Endothelial cell of umbilical vein (primary cell): ENCODE results near the gene STAC3. TPM values are rescaled to one million over a fixed set of nuclear protein-coding genes. Genes with fewer than 3 reads are reported as not detected.
A peak's percentile ranks its signal among the peaks of the same experiment; 100 is the strongest.

ENCODE experiments used
- BruUV-seq: library from RNA; stranded (reverse); fragments of 400-500 nt; replicated peaks from 2 replicates; lab custom pipeline; 2021; lab: Mats Ljungman, UMichigan
- CTCF ChIA-PET: fragments of 300-600, 350-600 bp; sonication (Branson Sonifier 250); formaldehyde crosslinking; loops from one replicate; lab custom pipeline; 2021; ENCODE audit warnings: antibody characterized with exemption, inconsistent platforms; lab: Charles Lee
- POLR2A ChIA-PET: fragments of 300-600, 350-600 bp; sonication (Branson Sonifier 250); formaldehyde crosslinking; loops from one replicate; lab custom pipeline; 2021; ENCODE audit warnings: antibody characterized with exemption, inconsistent platforms; lab: Charles Lee
- DNase-seq: peaks from one replicate; pipeline ENCODE4 v3.0.0-alpha.2; 2011; ENCODE audit warnings: low read depth, low spot score
- FAIRE-seq: peaks from 2 replicates; lab custom pipeline; 2011; peaks lifted over from hg19 to GRCh38; lab: Jason Lieb, UNC
- H2AFZ ChIP-seq: 2 replicates; pipeline ENCODE4 v1.6.0; 2012; ENCODE audit warnings: low read depth, low read length, control low read depth, inconsistent platforms
- H3K27ac ChIP-seq: 2 replicates; pipeline ENCODE4 v1.5.1; 2011; ENCODE audit warnings: low read depth, mild to moderate bottlenecking, control low read depth, low read length, moderate library complexity; ENCODE audit not compliant: insufficient read depth
- H3K27me3 ChIP-seq, 2 experiments: 2 replicates each; pipeline versions ENCODE4 v1.6.0 to v1.6.1; 2011; ENCODE audit warnings: low read length in 2 of 2, mixed read lengths in 1 of 2; ENCODE audit not compliant: control insufficient read depth in 2 of 2, insufficient read depth in 2 of 2
- H3K36me3 ChIP-seq, 2 experiments: 2 replicates in 1 of 2; 3 replicates in 1 of 2; pipeline ENCODE4 v1.5.1; 2011; ENCODE audit warnings: low read length in 2 of 2, mild to moderate bottlenecking in 1 of 2, moderate library complexity in 1 of 2; ENCODE audit not compliant: control insufficient read depth in 2 of 2, insufficient read depth in 2 of 2; ENCODE audit errors: extremely low read depth in 1 of 2
- H3K4me1 ChIP-seq: 3 replicates; pipeline ENCODE4 v1.5.1; 2011; ENCODE audit warnings: mild to moderate bottlenecking, low read length; ENCODE audit not compliant: control insufficient read depth, insufficient read depth; ENCODE audit errors: extremely low read depth
- H3K4me2 ChIP-seq: 2 replicates; pipeline ENCODE4 v1.6.1; 2011; ENCODE audit warnings: low read length, control low read depth, mixed read lengths; ENCODE audit not compliant: insufficient read depth
- H3K4me3 ChIP-seq, 3 experiments: fragments of 200-600 bp in 1 of 3; sonication (generic), shearing (Covaris generic) in 1 of 3; replicated peaks in 1 of 3; 2 replicates each; pipeline ENCODE4 v1.5.1; 2011 to 2016; ENCODE audit warnings: control low read depth in 3 of 3, low read length in 3 of 3, mild to moderate bottlenecking in 2 of 3, inconsistent platforms in 1 of 3, low read depth in 1 of 3, moderate library complexity in 1 of 3; ENCODE audit not compliant: insufficient read depth in 1 of 3
- H3K79me2 ChIP-seq: 2 replicates; pipeline ENCODE4 v1.6.0; 2012; ENCODE audit warnings: low read length, inconsistent platforms; ENCODE audit not compliant: control insufficient read depth, insufficient read depth
- H3K9ac ChIP-seq: replicated peaks from 2 replicates; pipeline ENCODE3; 2011; ENCODE audit warnings: low read length, control low read depth; ENCODE audit not compliant: insufficient read depth; ENCODE audit errors: extremely low read depth
- H3K9me1 ChIP-seq: replicated peaks from 3 replicates; pipeline ENCODE4 v1.6.0; 2011; ENCODE audit warnings: mild to moderate bottlenecking, low read length; ENCODE audit not compliant: control insufficient read depth, insufficient read depth; ENCODE audit errors: extremely low read depth
- H3K9me3 ChIP-seq: replicated peaks from 2 replicates; pipeline ENCODE4 v1.5.1; 2012; ENCODE audit warnings: low read length, inconsistent platforms; ENCODE audit not compliant: control insufficient read depth, insufficient read depth
- H4K20me1 ChIP-seq: replicated peaks from 2 replicates; pipeline ENCODE3; 2011; ENCODE audit warnings: mild to moderate bottlenecking, low read length; ENCODE audit not compliant: control insufficient read depth, insufficient read depth; ENCODE audit errors: extremely low read depth
- CTCF ChIP-seq, 2 donors: IDR thresholded peaks; 1 replicate in 1 of 2; 2 replicates in 1 of 2; pipeline ENCODE4 v1.5.1; 2011; ENCODE audit warnings: low read length in 2 of 2, mild to moderate bottlenecking in 2 of 2, moderate library complexity in 2 of 2, control low read depth in 1 of 2, inconsistent platforms in 1 of 2, low read depth in 1 of 2; ENCODE audit not compliant: insufficient read depth in 1 of 2; ENCODE audit errors: extremely low read depth in 1 of 2
- EZH2 ChIP-seq: IDR thresholded peaks from 2 replicates; pipeline ENCODE4 v1.6.1; 2012; ENCODE audit warnings: borderline replicate concordance, low read depth, mild to moderate bottlenecking, moderate library complexity, low read length, inconsistent platforms; ENCODE audit not compliant: severe bottlenecking
- FOS ChIP-seq: IDR thresholded peaks from 2 replicates; pipeline ENCODE4 v1.6.1; 2011; ENCODE audit warnings: mild to moderate bottlenecking, low read length, moderate library complexity, borderline replicate concordance; ENCODE audit not compliant: insufficient read depth
- GATA2 ChIP-seq: IDR thresholded peaks from 2 replicates; pipeline ENCODE4 v1.7.0; 2011; ENCODE audit warnings: low read depth, mild to moderate bottlenecking, moderate library complexity, mixed read lengths, low read length; ENCODE audit not compliant: insufficient read length, insufficient read depth
- JUN ChIP-seq: IDR thresholded peaks from 2 replicates; pipeline ENCODE4 v1.6.1; 2011; ENCODE audit warnings: borderline replicate concordance, low read depth; ENCODE audit not compliant: insufficient read length, insufficient read depth
- MAX ChIP-seq: IDR thresholded peaks from 2 replicates; pipeline ENCODE4 v1.6.1; 2011; ENCODE audit not compliant: insufficient read depth, insufficient read length
- MYC ChIP-seq: IDR thresholded peaks from one replicate; pipeline ENCODE4 v1.6.1; 2011; ENCODE audit warnings: mild to moderate bottlenecking, low read depth, low read length
- POLR2A ChIP-seq: IDR thresholded peaks from 2 replicates; pipeline ENCODE4 v1.6.1; 2012; ENCODE audit warnings: low read depth, mild to moderate bottlenecking, control low read depth, low read length
- POLR2AphosphoS5 ChIP-seq: IDR thresholded peaks from 2 replicates; pipeline ENCODE4 v1.6.1; 2012; ENCODE audit warnings: low read depth, mild to moderate bottlenecking, control low read depth, low read length, moderate library complexity; ENCODE audit not compliant: insufficient read depth
- dilution Hi-C: fragments of 300-500 bp; cut with MboI; formaldehyde crosslinking; loops from one replicate; pipeline ENCODE4 v1.15.0; 2019; ENCODE audit warnings: low sequenced_read_pairs; ENCODE audit not compliant: extremely low pct_ligation_motif_present
- intact Hi-C: fragments of 100-400 bp; cut with micrococcal nuclease; formaldehyde crosslinking; loops from one replicate; pipeline ENCODE4 v1.10.0; 2022
- polyA plus RNA-seq, 4 experiments: library from polyadenylated mRNA; depleted of rRNA in 3 of 4; stranded (reverse) in 3 of 4; unstranded in 1 of 4; fragments of >200 nt; gene quantifications; 2 replicates each; pipeline versions ENCODE4 v1.2.1 to v1.2.3, GENCODE V29; 2011 to 2012; ENCODE audit warnings: missing spikeins in 1 of 4
- total RNA-seq: library from RNA; stranded (reverse); gene quantifications from 2 replicates; pipeline ENCODE4 v1.2.3, GENCODE V29; 2021

The STAC3 gene
- total and polyA plus RNA-seq, 2 donors (not counting 3 experiments of a cell fraction or from before 2014, with no cell fraction given): 0.36 to 0.55 TPM

- BruUV-seq: no TSS peak
- Histone ChIP-seq H3K9me1 (no peaks in the 10 kb centered on the region), H3K27me3 (peaks cover 43 to 46% of the 10 kb centered on the region in 2 experiments), H3K4me2 (no peak overlapping the region), H3K9me3 (no peaks in the 10 kb centered on the region), H3K4me3 (no peak overlapping the region), H3K9ac (no peak overlapping the region), H4K20me1 (no peaks in the 10 kb centered on the region), H3K79me2 (peaks cover 21% of the 10 kb centered on the region), H3K4me1 (peaks cover 18% of the 10 kb centered on the region), H3K36me3 (peaks cover 0 to 4% of the 10 kb centered on the region in 2 experiments), H3K27ac (no peak overlapping the region), H2AFZ (no peak overlapping the region)
- no peak for TF ChIP-seq POLR2AphosphoS5
- TF ChIP-seq EZH2: peak; percentile 69
- FAIRE-seq (no peak), DNase-seq (no peak)
- intact Hi-C loops: no loop called here
- CTCF ChIA-PET: interaction anchor here (0.7 to 5.3 kb wide), 6 partner anchors 10 to 16 kb away, joined by 3 to 50 read pairs (median 6); a partner anchor contains a TSS
- dilution Hi-C loops: no loop called here
- POLR2A ChIA-PET: interaction anchor here (0.7 kb wide), 1 partner anchor 11 kb away, joined by 4 read pairs; no protein-coding TSS in a partner anchor
Observed at GRCh38 chr12:57226588-57227314, 24.2 kb downstream of the STAC3 start.

- ChIA-PET POLR2A (no interaction called here), CTCF (interaction anchor here (0.5 to 5.3 kb wide), 5 partner anchors 11 to 97 kb away, joined by 3 to 50 read pairs (median 7); partner anchors contain the start of gene LRP1)
- FAIRE-seq: no peak
- dilution Hi-C loops: no loop called here
- no TSS peak for BruUV-seq
- intact Hi-C loops: loop anchor here (2.0 kb wide), 1 partner anchor 13 kb away; no protein-coding TSS in a partner anchor
- H4K20me1 ChIP-seq: no peaks in the 10 kb centered on the region
- H3K4me3 ChIP-seq: no peak overlapping the region
- no peak for TF ChIP-seq JUN
- TF ChIP-seq POLR2A: no peak
- TF ChIP-seq GATA2: no peak
- no peak for TF ChIP-seq MYC
- no peak for TF ChIP-seq CTCF (IDR thresholded peaks at IDR 0.05; ENCODE audit: extremely low read depth in 1 of 2, insufficient read depth in 1 of 2, low read depth in 1 of 2, low read length in 2 of 2)
- no peak for TF ChIP-seq MAX
- no peak for TF ChIP-seq FOS
- TF ChIP-seq EZH2: no peak
- TF ChIP-seq POLR2AphosphoS5: no peak
- no peak overlapping the region for H3K9ac ChIP-seq
- H2AFZ ChIP-seq: no peak overlapping the region
- H3K9me3 ChIP-seq: no peaks in the 10 kb centered on the region
- peaks cover 11% of the 10 kb centered on the region for H3K79me2 ChIP-seq
- no peak overlapping the region for H3K27ac ChIP-seq
- peaks cover 53 to 56% of the 10 kb centered on the region in 2 experiments for H3K27me3 ChIP-seq
- DNase-seq: no peak
- no peaks in the 10 kb centered on the region for H3K9me1 ChIP-seq
- no peak overlapping the region for H3K4me2 ChIP-seq
- peaks cover 13% of the 10 kb centered on the region for H3K4me1 ChIP-seq
- H3K36me3 ChIP-seq: no peaks in the 10 kb centered on the region
Observed at GRCh38 chr12:57225680-57226210, 25.2 kb downstream of the STAC3 start.
